Measurements from ENCODE around the gene SASH3.

Gene SASH3

GRCh38 chrX:129783291-129783713, 3.6 kb downstream of the SASH3 start:
- Mint-ChIP-seq H3K4me1 (ENCODE audit: low read depth) (peaks cover 55% of the 10 kb centered on the region), H3K4me3 (peak overlapping the region; percentile 87), H3K27me3 (ENCODE audit: low read depth) (no peaks in the 10 kb centered on the region), H3K36me3 (ENCODE audit: low read depth) (peaks cover 71% of the 10 kb centered on the region), H3K27ac (peak overlapping the region; percentile 81), H3K9me3 (no peaks in the 10 kb centered on the region)
- no peak for DNase-seq (ENCODE audit: low spot score)

GRCh38 chrX:129784371-129784770, 4.6 kb downstream of the SASH3 start:
- H3K27me3 Mint-ChIP-seq (ENCODE audit: low read depth) = no peaks in the 10 kb centered on the region
- no peaks in the 10 kb centered on the region for H3K9me3 Mint-ChIP-seq
- H3K4me3 Mint-ChIP-seq = peak overlapping the region; percentile 87
- H3K4me1 Mint-ChIP-seq (ENCODE audit: low read depth) = peaks cover 48% of the 10 kb centered on the region
- H3K36me3 Mint-ChIP-seq (ENCODE audit: low read depth) = peaks cover 74% of the 10 kb centered on the region
- H3K27ac Mint-ChIP-seq = peak overlapping the region; percentile 57
- DNase-seq (ENCODE audit: low spot score) = no peak

GRCh38 chrX:129785160-129785947, 5.6 kb downstream of the SASH3 start:
- DNase-seq (ENCODE audit: low spot score) = no peak
- Mint-ChIP-seq H3K4me1 (ENCODE audit: low read depth) (peaks cover 47% of the 10 kb centered on the region), H3K9me3 (no peaks in the 10 kb centered on the region), H3K27ac (peak overlapping the region; percentile 49), H3K27me3 (ENCODE audit: low read depth) (no peaks in the 10 kb centered on the region), H3K4me3 (peak overlapping the region; percentile 68), H3K36me3 (ENCODE audit: low read depth) (peaks cover 70% of the 10 kb centered on the region)

GRCh38 chrX:129786210-129786651, 6.5 kb downstream of the SASH3 start:
- DNase-seq (ENCODE audit: low spot score) = no peak
- Mint-ChIP-seq H3K9me3 (no peaks in the 10 kb centered on the region), H3K36me3 (ENCODE audit: low read depth) (peaks cover 67% of the 10 kb centered on the region), H3K4me3 (peak overlapping the region; percentile 68), H3K27me3 (ENCODE audit: low read depth) (no peaks in the 10 kb centered on the region), H3K4me1 (ENCODE audit: low read depth) (peaks cover 47% of the 10 kb centered on the region), H3K27ac (peak overlapping the region; percentile 68)

- no peaks in the 10 kb centered on the region for H3K9me3 Mint-ChIP-seq
- peaks cover 42% of the 10 kb centered on the region for H3K4me1 Mint-ChIP-seq (ENCODE audit: low read depth)
- no peak overlapping the region for H3K27ac Mint-ChIP-seq
- H3K4me3 Mint-ChIP-seq = peak overlapping the region; percentile 36
- H3K27me3 Mint-ChIP-seq (ENCODE audit: low read depth) = no peaks in the 10 kb centered on the region
- no peak for DNase-seq (ENCODE audit: low spot score)
- peaks cover 58% of the 10 kb centered on the region for H3K36me3 Mint-ChIP-seq (ENCODE audit: low read depth)
Measured at GRCh38 chrX:129787336-129788055, 7.7 kb downstream of the SASH3 start.

GRCh38 chrX:129788527-129788926, 8.8 kb downstream of the SASH3 start:
- peak overlapping the region; percentile 60 for H3K27ac Mint-ChIP-seq
- DNase-seq (ENCODE audit: low spot score) = no peak
- peaks cover 56% of the 10 kb centered on the region for H3K36me3 Mint-ChIP-seq (ENCODE audit: low read depth)
- no peak overlapping the region for H3K4me3 Mint-ChIP-seq
- H3K9me3 Mint-ChIP-seq = no peaks in the 10 kb centered on the region
- peaks cover 34% of the 10 kb centered on the region for H3K4me1 Mint-ChIP-seq (ENCODE audit: low read depth)
- H3K27me3 Mint-ChIP-seq (ENCODE audit: low read depth) = no peaks in the 10 kb centered on the region

GRCh38 chrX:129790146-129790545, 10.4 kb downstream of the SASH3 start:
- Mint-ChIP-seq H3K9me3 (no peaks in the 10 kb centered on the region), H3K36me3 (ENCODE audit: low read depth) (peaks cover 50% of the 10 kb centered on the region), H3K4me3 (no peak overlapping the region), H3K4me1 (ENCODE audit: low read depth) (peaks cover 23% of the 10 kb centered on the region), H3K27me3 (ENCODE audit: low read depth) (no peaks in the 10 kb centered on the region), H3K27ac (no peak overlapping the region)
- no peak for DNase-seq (ENCODE audit: low spot score)

- no peaks in the 10 kb centered on the region for H3K27me3 Mint-ChIP-seq (ENCODE audit: low read depth)
- H3K4me3 Mint-ChIP-seq = no peak overlapping the region
- no peak overlapping the region for H3K27ac Mint-ChIP-seq
- no peak for DNase-seq (ENCODE audit: low spot score)
- peaks cover 16% of the 10 kb centered on the region for H3K4me1 Mint-ChIP-seq (ENCODE audit: low read depth)
- peaks cover 49% of the 10 kb centered on the region for H3K36me3 Mint-ChIP-seq (ENCODE audit: low read depth)
- H3K9me3 Mint-ChIP-seq = no peaks in the 10 kb centered on the region
Measured at GRCh38 chrX:129790808-129791207, 11.1 kb downstream of the SASH3 start.

- H3K27ac Mint-ChIP-seq = no peak overlapping the region
- H3K4me1 Mint-ChIP-seq (ENCODE audit: low read depth) = peaks cover 11% of the 10 kb centered on the region
- DNase-seq (ENCODE audit: low spot score) = no peak
- no peaks in the 10 kb centered on the region for H3K9me3 Mint-ChIP-seq
- no peaks in the 10 kb centered on the region for H3K27me3 Mint-ChIP-seq (ENCODE audit: low read depth)
- peaks cover 47% of the 10 kb centered on the region for H3K36me3 Mint-ChIP-seq (ENCODE audit: low read depth)
- H3K4me3 Mint-ChIP-seq = no peak overlapping the region
Measured at GRCh38 chrX:129791336-129791735, 11.6 kb downstream of the SASH3 start.

- peaks cover 45% of the 10 kb centered on the region for H3K36me3 Mint-ChIP-seq (ENCODE audit: low read depth)
- no peaks in the 10 kb centered on the region for H3K9me3 Mint-ChIP-seq
- H3K4me1 Mint-ChIP-seq (ENCODE audit: low read depth) = peaks cover 7% of the 10 kb centered on the region
- H3K27ac Mint-ChIP-seq = no peak overlapping the region
- no peaks in the 10 kb centered on the region for H3K27me3 Mint-ChIP-seq (ENCODE audit: low read depth)
- no peak overlapping the region for H3K4me3 Mint-ChIP-seq
- DNase-seq (ENCODE audit: low spot score) = no peak
Measured at GRCh38 chrX:129791961-129792570, 12.3 kb downstream of the SASH3 start.

GRCh38 chrX:129792586-129793291, 13.0 kb downstream of the SASH3 start:
- Mint-ChIP-seq H3K9me3 (no peaks in the 10 kb centered on the region), H3K27ac (no peak overlapping the region), H3K36me3 (ENCODE audit: low read depth) (peaks cover 41% of the 10 kb centered on the region), H3K27me3 (ENCODE audit: low read depth) (no peaks in the 10 kb centered on the region), H3K4me3 (no peak overlapping the region), H3K4me1 (ENCODE audit: low read depth) (peaks cover 6% of the 10 kb centered on the region)
- DNase-seq (ENCODE audit: low spot score) = no peak

GRCh38 chrX:129793604-129794191, 13.9 kb downstream of the SASH3 start:
- H3K4me3 Mint-ChIP-seq = no peak overlapping the region
- no peak overlapping the region for H3K27ac Mint-ChIP-seq
- no peaks in the 10 kb centered on the region for H3K27me3 Mint-ChIP-seq (ENCODE audit: low read depth)
- peaks cover 45% of the 10 kb centered on the region for H3K36me3 Mint-ChIP-seq (ENCODE audit: low read depth)
- peaks cover 11% of the 10 kb centered on the region for H3K4me1 Mint-ChIP-seq (ENCODE audit: low read depth)
- DNase-seq (ENCODE audit: low spot score) = no peak
- H3K9me3 Mint-ChIP-seq = no peaks in the 10 kb centered on the region

- no peak overlapping the region for H3K4me3 Mint-ChIP-seq
- H3K27me3 Mint-ChIP-seq (ENCODE audit: low read depth) = no peaks in the 10 kb centered on the region
- H3K4me1 Mint-ChIP-seq (ENCODE audit: low read depth) = peaks cover 16% of the 10 kb centered on the region
- no peak for DNase-seq (ENCODE audit: low spot score)
- no peaks in the 10 kb centered on the region for H3K9me3 Mint-ChIP-seq
- H3K36me3 Mint-ChIP-seq (ENCODE audit: low read depth) = peaks cover 52% of the 10 kb centered on the region
- no peak overlapping the region for H3K27ac Mint-ChIP-seq
Measured at GRCh38 chrX:129795584-129795983, 15.8 kb downstream of the SASH3 start.

Measured in T-helper 2 cell treated with Interferon-gamma antibody and Interleukin-4, amounts not matched to agents 5 μg/mL and 100 μg/mL, for 36 hours (primary cell).